Measurements from ENCODE around the gene ZBTB8A.
"Not testable (repeated sequence)": the region's sequence is repeated elsewhere in the genome, so short reads cannot be mapped to it uniquely, and the experiment has no call there.

The ZBTB8A gene

GRCh38 chr1:32619701-32620485 lies 80.7 kb downstream of the ZBTB8A start:
- Histone ChIP-seq H3K36me3 (ENCODE audit: control insufficient read depth in 2 of 2, insufficient read depth in 2 of 2, low read length in 2 of 2) (no peaks in the 10 kb centered on the region), H3K27ac (ENCODE audit: low read length) (no peak overlapping the region), H3K4me3 (ENCODE audit: low read length in 2 of 2) (no peak overlapping the region), H3K9ac (ENCODE audit: low read length in 2 of 2) (no peak overlapping the region), H3K4me1 (ENCODE audit: control insufficient read depth, insufficient read depth, low read length) (peaks cover 2% of the 10 kb centered on the region), H3K27me3 (ENCODE audit: control insufficient read depth in 1 of 2, insufficient read depth in 2 of 2, low read length in 2 of 2) (no peaks in the 10 kb centered on the region), H3K9me3 (ENCODE audit: control insufficient read depth in 2 of 2, low read length in 2 of 2) (no peaks in the 10 kb centered on the region)

DNA sequence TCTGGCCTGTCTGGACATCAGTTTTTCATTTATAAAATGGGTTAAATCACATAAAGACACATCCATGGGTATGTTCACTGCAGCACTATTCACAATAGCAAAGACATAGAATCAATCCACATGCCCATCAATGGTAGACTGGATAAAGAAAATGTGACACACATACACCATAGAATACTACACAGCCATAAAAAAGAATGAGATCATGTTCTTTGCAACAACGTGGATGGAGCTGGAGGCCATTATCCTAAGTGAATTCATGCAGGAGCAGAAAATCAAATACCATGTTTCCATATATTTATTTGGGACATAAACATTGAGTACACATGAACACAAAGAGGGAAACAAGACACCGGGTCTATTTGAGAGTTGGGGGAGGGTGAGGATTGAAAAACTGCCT lies 83.0 kb downstream of the ZBTB8A start:
- Histone ChIP-seq H3K27me3 (ENCODE audit: control insufficient read depth in 1 of 2, insufficient read depth in 2 of 2, low read length in 2 of 2) (no peaks in the 10 kb centered on the region), H3K36me3 (ENCODE audit: control insufficient read depth in 2 of 2, insufficient read depth in 2 of 2, low read length in 2 of 2) (peaks cover 0 to 2% of the 10 kb centered on the region in 2 donors), H3K9me3 (ENCODE audit: control insufficient read depth in 2 of 2, low read length in 2 of 2) (no peaks in the 10 kb centered on the region), H3K4me1 (ENCODE audit: control insufficient read depth, insufficient read depth, low read length) (peaks cover 2% of the 10 kb centered on the region), H3K4me3 (ENCODE audit: low read length in 2 of 2) (no peak overlapping the region), H3K27ac (ENCODE audit: low read length) (no peak overlapping the region), H3K9ac (ENCODE audit: low read length in 2 of 2) (no peak overlapping the region)

GRCh38 chr1:32622806-32623681 lies 83.8 kb downstream of the ZBTB8A start:
- H3K36me3 ChIP-seq (ENCODE audit: control insufficient read depth in 2 of 2, insufficient read depth in 2 of 2, low read length in 2 of 2): peaks cover 0 to 2% of the 10 kb centered on the region in 2 donors
- no peaks in the 10 kb centered on the region for H3K27me3 ChIP-seq (ENCODE audit: control insufficient read depth in 1 of 2, insufficient read depth in 2 of 2, low read length in 2 of 2)
- H3K27ac ChIP-seq (ENCODE audit: low read length): no peak overlapping the region
- H3K9me3 ChIP-seq (ENCODE audit: control insufficient read depth in 2 of 2, low read length in 2 of 2): no peaks in the 10 kb centered on the region
- H3K4me3 ChIP-seq (ENCODE audit: low read length in 2 of 2): no peak overlapping the region
- peaks cover 2% of the 10 kb centered on the region for H3K4me1 ChIP-seq (ENCODE audit: control insufficient read depth, insufficient read depth, low read length)
- no peak overlapping the region for H3K9ac ChIP-seq (ENCODE audit: low read length in 2 of 2)

DNA sequence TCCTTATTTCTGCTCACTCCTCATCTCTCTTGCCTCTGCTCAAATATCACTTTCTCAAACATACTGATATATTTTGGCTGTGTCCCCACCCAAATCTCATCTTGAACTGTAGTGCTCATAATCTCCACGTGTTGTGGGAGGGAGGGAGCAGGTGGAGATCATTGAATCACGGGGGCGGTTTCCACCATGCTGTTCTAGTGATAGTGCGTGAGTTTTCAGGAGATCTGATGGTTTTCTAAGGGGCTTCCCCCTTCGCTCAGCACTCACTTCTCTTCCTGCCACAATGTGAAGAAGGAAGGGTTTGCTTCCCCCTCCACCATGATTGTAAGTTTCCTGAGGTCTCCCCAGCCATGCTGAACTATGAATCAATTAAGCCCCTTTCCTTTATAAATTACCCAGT lies 84.5 kb downstream of the ZBTB8A start:
- Histone ChIP-seq H3K4me1 (ENCODE audit: control insufficient read depth, insufficient read depth, low read length) (peaks cover 2% of the 10 kb centered on the region), H3K9ac (ENCODE audit: low read length in 2 of 2) (no peak overlapping the region), H3K9me3 (ENCODE audit: control insufficient read depth in 2 of 2, low read length in 2 of 2) (no peaks in the 10 kb centered on the region), H3K36me3 (ENCODE audit: control insufficient read depth in 2 of 2, insufficient read depth in 2 of 2, low read length in 2 of 2) (peaks cover 0 to 2% of the 10 kb centered on the region in 2 donors), H3K27me3 (ENCODE audit: control insufficient read depth in 1 of 2, insufficient read depth in 2 of 2, low read length in 2 of 2) (no peaks in the 10 kb centered on the region), H3K4me3 (ENCODE audit: low read length in 2 of 2) (no peak overlapping the region), H3K27ac (ENCODE audit: low read length) (no peak overlapping the region)

- Histone ChIP-seq H3K4me3 (ENCODE audit: low read length in 2 of 2) (no peak overlapping the region), H3K9me3 (ENCODE audit: control insufficient read depth in 2 of 2, low read length in 2 of 2) (no peaks in the 10 kb centered on the region)
Measured at GRCh38 chr1:32626176-32626575, 86.9 kb downstream of the ZBTB8A start.

GRCh38 chr1:32627596-32628162 lies 88.5 kb downstream of the ZBTB8A start:
- Histone ChIP-seq H3K4me1 (ENCODE audit: control insufficient read depth, insufficient read depth, low read length) (no peaks in the 10 kb centered on the region), H3K4me3 (ENCODE audit: low read length in 2 of 2) (no peak overlapping the region), H3K36me3 (ENCODE audit: control insufficient read depth in 2 of 2, insufficient read depth in 2 of 2, low read length in 2 of 2) (peaks cover 0 to 3% of the 10 kb centered on the region in 2 donors), H3K27ac (ENCODE audit: low read length) (no peak overlapping the region), H3K9me3 (ENCODE audit: control insufficient read depth in 2 of 2, low read length in 2 of 2) (no peaks in the 10 kb centered on the region), H3K27me3 (ENCODE audit: control insufficient read depth in 1 of 2, insufficient read depth in 2 of 2, low read length in 2 of 2) (no peaks in the 10 kb centered on the region), H3K9ac (ENCODE audit: low read length in 2 of 2) (no peak overlapping the region)

More at GRCh38 chr1:32626176-32626575, 86.9 kb downstream of the ZBTB8A start:
- Histone ChIP-seq H3K36me3 (ENCODE audit: control insufficient read depth in 2 of 2, insufficient read depth in 2 of 2, low read length in 2 of 2) (peaks cover 0 to 2% of the 10 kb centered on the region in 2 donors), H3K9ac (ENCODE audit: low read length in 2 of 2) (no peak overlapping the region), H3K4me1 (ENCODE audit: control insufficient read depth, insufficient read depth, low read length) (no peaks in the 10 kb centered on the region), H3K27me3 (ENCODE audit: control insufficient read depth in 1 of 2, insufficient read depth in 2 of 2, low read length in 2 of 2) (no peaks in the 10 kb centered on the region), H3K27ac (ENCODE audit: low read length) (no peak overlapping the region)

DNA sequence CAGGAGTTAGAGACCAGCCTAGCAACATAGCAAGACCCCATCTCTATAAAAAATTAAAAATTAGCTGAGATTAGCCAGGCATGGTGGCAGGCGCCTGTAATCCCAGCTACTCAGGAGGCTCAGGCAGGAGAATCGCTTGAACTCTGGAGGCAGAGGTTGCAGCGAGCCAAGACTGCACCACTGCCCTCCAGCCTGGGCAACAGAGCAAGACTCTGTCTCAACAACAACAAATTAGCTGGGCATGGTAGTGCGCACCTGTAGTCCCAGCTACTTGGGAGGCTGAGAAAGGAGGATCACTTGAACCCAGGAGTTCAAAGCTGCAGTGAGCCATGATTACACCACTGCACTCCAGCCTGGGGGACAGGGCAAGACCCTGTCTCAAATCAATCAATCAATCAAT lies 90.9 kb downstream of the ZBTB8A start:
- H3K27me3 ChIP-seq (ENCODE audit: control insufficient read depth in 1 of 2, insufficient read depth in 2 of 2, low read length in 2 of 2); H3K4me1 ChIP-seq (ENCODE audit: control insufficient read depth, insufficient read depth, low read length); H3K4me3 ChIP-seq (ENCODE audit: low read length in 2 of 2); H3K9me3 ChIP-seq (ENCODE audit: control insufficient read depth in 2 of 2, low read length in 2 of 2); H3K27ac ChIP-seq (ENCODE audit: low read length); H3K9ac ChIP-seq (ENCODE audit: low read length in 2 of 2); H3K36me3 ChIP-seq (ENCODE audit: control insufficient read depth in 2 of 2, insufficient read depth in 2 of 2, low read length in 2 of 2): not testable (repeated sequence)

GRCh38 chr1:32632829-32633228 lies 93.6 kb downstream of the ZBTB8A start:
- Histone ChIP-seq H3K9ac (ENCODE audit: low read length in 2 of 2) (no peak overlapping the region), H3K36me3 (ENCODE audit: control insufficient read depth in 2 of 2, insufficient read depth in 2 of 2, low read length in 2 of 2) (peaks cover 6 to 7% of the 10 kb centered on the region in 2 donors), H3K4me1 (ENCODE audit: control insufficient read depth, insufficient read depth, low read length) (no peaks in the 10 kb centered on the region), H3K27me3 (ENCODE audit: control insufficient read depth in 1 of 2, insufficient read depth in 2 of 2, low read length in 2 of 2) (no peaks in the 10 kb centered on the region), H3K27ac (ENCODE audit: low read length) (no peak overlapping the region), H3K4me3 (ENCODE audit: low read length in 2 of 2) (no peak overlapping the region), H3K9me3 (ENCODE audit: control insufficient read depth in 2 of 2, low read length in 2 of 2) (no peaks in the 10 kb centered on the region)

DNA sequence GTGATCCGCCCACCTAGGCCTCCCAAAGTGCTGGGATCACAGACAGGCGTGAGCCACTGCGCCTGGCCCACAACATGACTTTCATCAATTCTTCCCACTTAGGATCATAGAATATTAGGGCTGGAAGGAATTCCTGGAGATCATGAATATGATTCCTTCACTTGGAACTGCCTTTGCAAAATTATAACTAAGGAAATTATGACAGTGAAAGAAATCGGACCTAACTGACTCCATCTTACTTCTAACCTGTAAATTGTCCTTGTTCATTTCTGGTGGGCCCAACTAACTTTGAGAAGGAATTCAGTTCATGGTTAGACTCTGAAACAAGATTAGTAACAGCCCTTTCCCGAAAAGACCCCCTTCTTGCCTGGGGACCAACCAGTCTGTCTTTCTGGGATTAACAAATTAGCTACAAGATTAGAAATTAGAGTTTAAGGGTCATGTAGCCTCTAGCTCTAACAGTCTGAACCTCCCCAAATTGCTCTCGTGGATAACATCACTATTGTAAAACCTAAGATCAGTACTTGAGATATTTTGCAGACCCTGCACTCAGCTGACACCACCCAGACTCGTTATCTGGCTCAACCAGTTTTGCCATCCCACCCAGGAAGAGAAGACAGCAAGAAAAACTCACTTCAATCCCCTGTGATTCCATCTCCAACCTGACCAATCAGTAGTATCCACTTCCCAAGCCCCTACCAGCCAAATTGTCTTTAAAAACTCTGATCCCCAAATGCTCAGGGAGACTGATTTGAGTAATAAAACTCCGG lies 96.5 kb downstream of the ZBTB8A start:
- H3K4me3 ChIP-seq (ENCODE audit: low read length in 2 of 2): no peak overlapping the region
- no peaks in the 10 kb centered on the region for H3K4me1 ChIP-seq (ENCODE audit: control insufficient read depth, insufficient read depth, low read length)
- H3K27me3 ChIP-seq (ENCODE audit: control insufficient read depth in 1 of 2, insufficient read depth in 2 of 2, low read length in 2 of 2): no peaks in the 10 kb centered on the region
- H3K36me3 ChIP-seq (ENCODE audit: control insufficient read depth in 2 of 2, insufficient read depth in 2 of 2, low read length in 2 of 2): peaks cover 6 to 8% of the 10 kb centered on the region in 2 donors
- H3K9ac ChIP-seq (ENCODE audit: low read length in 2 of 2): no peak overlapping the region
- no peaks in the 10 kb centered on the region for H3K9me3 ChIP-seq (ENCODE audit: control insufficient read depth in 2 of 2, low read length in 2 of 2)
- H3K27ac ChIP-seq (ENCODE audit: low read length): no peak overlapping the region

DNA sequence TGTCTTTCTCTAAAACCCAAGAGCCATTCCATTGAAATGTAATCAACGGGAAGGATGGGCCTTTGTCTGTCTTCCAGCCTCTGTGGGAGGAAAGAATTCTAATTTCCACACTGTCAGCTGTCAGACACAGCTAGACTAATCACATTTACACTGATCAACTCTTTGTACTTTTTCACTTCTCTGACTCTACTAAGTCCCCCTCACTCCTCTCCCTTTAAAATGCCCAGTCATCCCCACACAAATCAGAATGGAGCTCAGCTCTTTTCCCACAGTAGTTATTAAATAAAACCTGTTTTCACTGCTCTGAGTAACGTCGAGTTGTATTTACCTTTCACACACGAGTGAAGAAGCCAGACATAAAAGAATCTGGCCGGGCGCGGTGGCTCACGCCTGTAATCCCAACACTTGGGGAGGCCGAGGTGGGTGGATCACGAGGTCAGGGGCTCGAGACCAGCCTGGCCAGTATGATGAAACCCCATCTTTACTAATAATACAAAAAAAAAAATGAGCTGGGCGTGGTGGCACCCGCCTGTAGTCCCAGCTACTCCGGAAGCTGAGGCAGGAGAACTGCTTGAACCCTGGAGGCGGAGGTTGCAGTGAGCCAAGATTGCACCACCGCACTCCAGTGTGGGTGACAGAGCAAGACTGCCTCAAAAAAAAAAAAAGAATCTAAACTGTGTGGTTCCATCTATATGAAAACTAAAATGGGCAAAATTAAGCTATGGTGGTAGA lies 97.9 kb downstream of the ZBTB8A start:
- no peak overlapping the region for H3K27ac ChIP-seq (ENCODE audit: low read length)
- H3K4me3 ChIP-seq (ENCODE audit: low read length in 2 of 2): no peak overlapping the region
- no peaks in the 10 kb centered on the region for H3K27me3 ChIP-seq (ENCODE audit: control insufficient read depth in 1 of 2, insufficient read depth in 2 of 2, low read length in 2 of 2)
- H3K4me1 ChIP-seq (ENCODE audit: control insufficient read depth, insufficient read depth, low read length): no peaks in the 10 kb centered on the region
- no peak overlapping the region for H3K9ac ChIP-seq (ENCODE audit: low read length in 2 of 2)
- no peaks in the 10 kb centered on the region for H3K9me3 ChIP-seq (ENCODE audit: control insufficient read depth in 2 of 2, low read length in 2 of 2)
- peaks cover 6 to 8% of the 10 kb centered on the region in 2 donors for H3K36me3 ChIP-seq (ENCODE audit: control insufficient read depth in 2 of 2, insufficient read depth in 2 of 2, low read length in 2 of 2)

All from stomach smooth muscle (tissue), 2 donors.